SU-DHL-6 (cell line): ENCODE data around the gene HS2ST1.

Experiments
- H2AFZ ChIP-seq: fragments of 200-600 bp; sonication (generic); 2 replicates; pipeline ENCODE4 v1.6.1; 2014; ENCODE audit warnings: low read depth, mild to moderate bottlenecking, moderate library complexity, mixed read lengths, antibody characterized with exemption, low read length; ENCODE audit not compliant: severe bottlenecking
- H3F3A ChIP-seq: fragments of 200-600 bp; shearing (Covaris generic); 2 replicates; pipeline ENCODE4 v1.6.0; 2016; ENCODE audit warnings: antibody characterized with exemption, mild to moderate bottlenecking; ENCODE audit not compliant: insufficient read depth
- H3K27ac ChIP-seq: fragments of 200-600 bp; sonication (generic); 2 replicates; pipeline ENCODE4 v1.5.1; 2016; ENCODE audit warnings: low read depth, mild to moderate bottlenecking, low read length, moderate library complexity, mixed read lengths
- H3K27me3 ChIP-seq: fragments of 200-600 bp; sonication (generic), shearing (Covaris generic); 2 replicates; pipeline ENCODE4 v1.6.0; 2014; ENCODE audit warnings: mild to moderate bottlenecking, low read length
- H3K36me3 ChIP-seq: fragments of 200-600 bp; sonication (generic); 2 replicates; pipeline ENCODE4 v1.6.1; 2014; ENCODE audit warnings: mild to moderate bottlenecking, low read length, mixed read lengths
- H3K4me2 ChIP-seq: fragments of 300-600, 200-600 bp; shearing (Covaris generic), sonication (generic); 2 replicates; pipeline ENCODE4 v1.6.0; 2014; ENCODE audit warnings: low read length, low read depth, mild to moderate bottlenecking; ENCODE audit not compliant: poor library complexity, severe bottlenecking
- H3K4me3 ChIP-seq: fragments of 200-600 bp; sonication (generic); 2 replicates; pipeline ENCODE4 v1.5.1; 2014; ENCODE audit warnings: antibody characterized with exemption, low read length, mild to moderate bottlenecking, mixed read lengths; ENCODE audit not compliant: insufficient read depth, poor library complexity, severe bottlenecking
- H3K79me2 ChIP-seq: fragments of 200-600 bp; sonication (generic); 2 replicates; pipeline ENCODE4 v1.6.1; 2014; ENCODE audit warnings: mild to moderate bottlenecking, low read length, moderate library complexity; ENCODE audit not compliant: insufficient read depth
- H3K9ac ChIP-seq: fragments of 200-600 bp; sonication (generic); 2 replicates; pipeline ENCODE4 v1.7.0; 2014; ENCODE audit warnings: mild to moderate bottlenecking, low read length
- H3K9me2 ChIP-seq: fragments of 200-600 bp; sonication (generic); replicated peaks from 2 replicates; pipeline ENCODE4 v1.6.1; 2014; ENCODE audit warnings: low read length; ENCODE audit not compliant: insufficient read depth
- H3K9me3 ChIP-seq: fragments of 200-600 bp; sonication (generic); 2 replicates; pipeline ENCODE4 v1.6.1; 2014; ENCODE audit warnings: low read length, mixed read lengths; ENCODE audit not compliant: insufficient read depth
- H4K20me1 ChIP-seq: fragments of 200-600 bp; sonication (generic); 2 replicates; pipeline ENCODE4 v1.6.1; 2014; ENCODE audit warnings: low read depth, mild to moderate bottlenecking, antibody characterized with exemption, low read length, moderate library complexity, mixed read lengths
- CTCF ChIP-seq: fragments of 200-600 bp; sonication (generic); IDR thresholded peaks from one replicate; pipeline ENCODE4 v1.5.1; 2017; ENCODE audit warnings: antibody characterized with exemption, mild to moderate bottlenecking, low read length, moderate library complexity; ENCODE audit not compliant: insufficient read depth, poor library complexity, severe bottlenecking
- EZH2phosphoT487 ChIP-seq: fragments of 200-600 bp; sonication (generic), shearing (Covaris generic); conservative IDR thresholded peaks from 2 replicates; pipeline ENCODE4 v1.6.1; 2018; ENCODE audit warnings: mild to moderate bottlenecking, antibody characterized with exemption, low read length, moderate library complexity, mixed read lengths

Gene HS2ST1

GRCh38 chr1:86993269-86993985, 79.0 kb downstream of the HS2ST1 start:
- Histone ChIP-seq H3K4me3 (no peak overlapping the region), H4K20me1 (no peaks in the 10 kb centered on the region; the same call in 1 of the 2 replicates), H3K9ac (no peak overlapping the region), H3K27ac (peak overlapping the region; percentile 33), H3K27me3 (no peaks in the 10 kb centered on the region), H3F3A (peaks cover 15% of the 10 kb centered on the region; the same call in 1 of the 2 replicates), H3K9me3 (no peaks in the 10 kb centered on the region), H3K36me3 (peaks cover 19% of the 10 kb centered on the region; the same call in 1 of the 2 replicates), H3K9me2 (no peaks in the 10 kb centered on the region), H2AFZ (no peak overlapping the region), H3K4me2 (no peak overlapping the region), H3K79me2 (peaks cover 98% of the 10 kb centered on the region)
- TF ChIP-seq CTCF (no peak), EZH2phosphoT487 (no peak)

- Histone ChIP-seq H3K27ac (peak overlapping the region; percentile 33; the same call in 1 of the 2 replicates), H3K4me3 (no peak overlapping the region), H2AFZ (no peak overlapping the region), H3K9me3 (no peaks in the 10 kb centered on the region), H3K79me2 (peaks cover 98% of the 10 kb centered on the region), H3K9me2 (no peaks in the 10 kb centered on the region), H3K27me3 (no peaks in the 10 kb centered on the region), H3K4me2 (no peak overlapping the region), H4K20me1 (no peaks in the 10 kb centered on the region; the same call in 1 of the 2 replicates), H3F3A (peaks cover 15% of the 10 kb centered on the region; the same call in 1 of the 2 replicates), H3K36me3 (peaks cover 18% of the 10 kb centered on the region), H3K9ac (no peak overlapping the region)
- TF ChIP-seq CTCF: no peak
- TF ChIP-seq EZH2phosphoT487: no peak
Observed at GRCh38 chr1:86994061-86994460, 79.6 kb downstream of the HS2ST1 start.

GRCh38 chr1:86997538-86997937, 83.1 kb downstream of the HS2ST1 start:
- Histone ChIP-seq H3K9ac (no peak overlapping the region), H3K27ac (no peak overlapping the region), H4K20me1 (0 out of 2 replicates have a peak, but pooled peaks cover under 1% of the 10 kb centered on the region), H3K27me3 (no peaks in the 10 kb centered on the region), H3K36me3 (peaks cover 19% of the 10 kb centered on the region; the same call in 1 of the 2 replicates), H3F3A (peaks cover 15% of the 10 kb centered on the region; the same call in 1 of the 2 replicates), H2AFZ (no peak overlapping the region), H3K4me3 (no peak overlapping the region), H3K9me3 (no peaks in the 10 kb centered on the region), H3K9me2 (no peaks in the 10 kb centered on the region), H3K4me2 (no peak overlapping the region), H3K79me2 (peaks cover 100% of the 10 kb centered on the region)
- TF ChIP-seq CTCF (no peak), EZH2phosphoT487 (no peak)
